Keratinocyte (primary cell): Measurements from ENCODE around the gene RAET1E. TPM values are rescaled to one million over a fixed set of nuclear protein-coding genes. Genes with fewer than 3 reads are reported as not detected.
"Not testable (repeated sequence)": the region's sequence is repeated elsewhere in the genome, so short reads cannot be mapped to it uniquely, and the experiment has no call there.

Experiments
- DNase-seq: peaks from one replicate; pipeline ENCODE4 v3.0.0-alpha.2; 2011; ENCODE audit warnings: low read depth, missing footprints, low spot score
- FAIRE-seq: peaks from 2 replicates; lab custom pipeline; 2011; peaks lifted over from hg19 to GRCh38; lab: Jason Lieb, UNC
- H2AFZ ChIP-seq: 2 replicates; pipeline ENCODE4 v1.6.0; 2012; ENCODE audit warnings: low read length, control low read depth, inconsistent platforms; ENCODE audit not compliant: control insufficient read depth
- H3K27ac ChIP-seq: 2 replicates; pipeline ENCODE4 v1.5.1; 2011; ENCODE audit warnings: low read length; ENCODE audit not compliant: control insufficient read depth, insufficient read depth
- H3K27me3 ChIP-seq: 3 replicates; pipeline ENCODE4 v1.6.0; 2011; ENCODE audit warnings: low read length; ENCODE audit not compliant: control insufficient read depth, insufficient read depth; ENCODE audit errors: extremely low read depth
- H3K36me3 ChIP-seq, 2 experiments: 2 replicates in 1 of 2; 3 replicates in 1 of 2; pipeline ENCODE4 v1.5.1; 2011; ENCODE audit warnings: low read length in 2 of 2, mild to moderate bottlenecking in 1 of 2; ENCODE audit not compliant: control insufficient read depth in 2 of 2, insufficient read depth in 2 of 2; ENCODE audit errors: extremely low read depth in 1 of 2
- H3K4me1 ChIP-seq: 3 replicates; pipeline ENCODE4 v1.5.1; 2011; ENCODE audit warnings: low read length; ENCODE audit not compliant: control insufficient read depth, insufficient read depth; ENCODE audit errors: extremely low read depth
- H3K4me2 ChIP-seq: 3 replicates; pipeline ENCODE4 v1.6.0; 2011; ENCODE audit warnings: low read depth, low read length; ENCODE audit not compliant: control insufficient read depth, insufficient read depth; ENCODE audit errors: extremely low read depth
- H3K4me3 ChIP-seq, 3 experiments: fragments of 200-600 bp in 1 of 3; sonication (generic) in 1 of 3; 2 replicates in 2 of 3; 3 replicates in 1 of 3; pipeline ENCODE4 v1.5.1; 2011 to 2016; ENCODE audit warnings: low read length in 3 of 3, mild to moderate bottlenecking in 3 of 3, control low read depth in 2 of 3, inconsistent platforms in 1 of 3, low read depth in 1 of 3, mixed read lengths in 1 of 3, mixed run types in 1 of 3, moderate library complexity in 1 of 3; ENCODE audit not compliant: control insufficient read depth in 2 of 3, insufficient read depth in 2 of 3; ENCODE audit errors: extremely low read depth in 1 of 3
- H3K79me2 ChIP-seq: 2 replicates; pipeline ENCODE4 v1.6.0; 2012; ENCODE audit warnings: low read length; ENCODE audit not compliant: control insufficient read depth, insufficient read depth
- H3K9ac ChIP-seq: 3 replicates; pipeline ENCODE4 v1.6.0; 2011; ENCODE audit warnings: low read length; ENCODE audit not compliant: control insufficient read depth, insufficient read depth; ENCODE audit errors: extremely low read depth
- H3K9me1 ChIP-seq: 3 replicates; pipeline ENCODE4 v1.6.0; 2011; ENCODE audit warnings: low read length; ENCODE audit not compliant: control insufficient read depth, insufficient read depth; ENCODE audit errors: extremely low read depth
- H3K9me3 ChIP-seq: 2 replicates; pipeline ENCODE4 v1.5.1; 2012; ENCODE audit warnings: low read depth, low read length; ENCODE audit not compliant: control insufficient read depth
- H4K20me1 ChIP-seq: 3 replicates; pipeline ENCODE4 v1.6.0; 2011; ENCODE audit warnings: low read length; ENCODE audit not compliant: control insufficient read depth, insufficient read depth; ENCODE audit errors: extremely low read depth
- EZH2 ChIP-seq: IDR thresholded peaks from one replicate; pipeline ENCODE4 v1.6.1; 2012; ENCODE audit warnings: inconsistent platforms, mild to moderate bottlenecking, low read length, moderate library complexity
- dilution Hi-C: fragments of 300-500 bp; cut with MboI; formaldehyde crosslinking; loops from one replicate; pipeline ENCODE4 v1.7.0; 2020; ENCODE audit warnings: low sequenced_read_pairs; ENCODE audit not compliant: extremely low pct_ligation_motif_present
- polyA plus RNA-seq, 5 experiments: library from polyadenylated mRNA; depleted of rRNA in 3 of 5; stranded (reverse) in 3 of 5; stranded (forward) in 1 of 5; unstranded in 1 of 5; fragments of >200 nt; gene quantifications; 1 replicate in 1 of 5; 2 replicates in 3 of 5; 3 replicates in 1 of 5; pipeline versions ENCODE4 v1.2.1 to v1.2.3, GENCODE V29; 2011 to 2012; ENCODE audit warnings: missing spikeins in 2 of 5, low read depth in 1 of 5, low replicate concordance in 1 of 5
- TF ChIP-seq, protein P1 (sequence below), 3 experiments: IDR thresholded peaks in 1 of 3; conservative IDR thresholded peaks in 1 of 3; optimal IDR thresholded peaks in 1 of 3; 2 replicates in 2 of 3; 3 replicates in 1 of 3; pipeline versions ENCODE3 to v1.5.1; 2011; ENCODE audit warnings: low read length in 3 of 3, mild to moderate bottlenecking in 3 of 3, moderate library complexity in 2 of 3, control low read depth in 1 of 3, inconsistent platforms in 1 of 3; ENCODE audit not compliant: insufficient read depth in 2 of 3; ENCODE audit errors: extremely low read depth in 1 of 3

Gene RAET1E
- polyA plus RNA-seq, 1 donor (not counting 4 experiments of a cell fraction or from before 2014, with no cell fraction given): 14.0 TPM

DNA sequence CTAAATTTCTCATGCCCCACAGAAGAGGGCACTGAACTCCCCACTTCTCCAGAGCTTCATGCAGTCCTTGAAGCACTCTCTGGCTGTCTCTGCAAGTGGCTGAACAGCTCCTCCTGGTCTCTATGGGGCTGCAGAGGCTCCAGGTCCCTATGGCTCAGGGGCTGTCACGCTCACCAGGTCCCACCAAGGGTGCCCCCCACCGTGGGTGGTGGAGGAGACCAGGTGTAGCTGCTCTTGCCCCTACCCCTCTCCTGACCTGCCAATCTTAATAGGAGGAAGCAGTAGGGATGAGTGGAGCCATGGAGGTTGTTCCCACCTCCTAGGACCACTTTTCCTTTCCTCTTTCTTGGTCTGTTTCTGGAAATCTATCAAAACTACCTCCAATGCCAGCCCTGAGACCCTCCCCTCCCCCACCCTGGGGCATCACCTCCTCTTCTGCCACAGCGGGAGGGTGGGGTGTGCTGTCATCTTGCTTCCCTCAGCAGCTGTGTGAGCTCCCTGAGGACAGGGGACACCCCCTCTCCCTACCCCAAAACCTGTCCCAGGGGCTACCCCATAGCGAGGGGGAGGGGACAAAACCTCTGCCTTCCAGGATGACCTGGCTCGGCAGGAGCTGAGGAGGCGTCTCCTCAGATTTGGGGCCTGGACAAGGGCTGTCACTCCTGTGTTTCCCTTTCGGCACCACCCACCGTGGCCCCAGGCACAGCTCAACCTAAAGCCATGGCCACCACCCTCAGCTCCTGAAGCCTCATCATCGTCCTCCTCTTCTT is 12.0 kb upstream of the RAET1E start:
- no peaks in the 10 kb centered on the region for H4K20me1 ChIP-seq
- H3K79me2 ChIP-seq: no peaks in the 10 kb centered on the region
- DNase-seq (no peak), FAIRE-seq (no peak)
- H2AFZ ChIP-seq: no peak overlapping the region
- dilution Hi-C loops: no loop called here
- H3K27ac ChIP-seq: no peak overlapping the region
- TF ChIP-seq, protein P1, sequence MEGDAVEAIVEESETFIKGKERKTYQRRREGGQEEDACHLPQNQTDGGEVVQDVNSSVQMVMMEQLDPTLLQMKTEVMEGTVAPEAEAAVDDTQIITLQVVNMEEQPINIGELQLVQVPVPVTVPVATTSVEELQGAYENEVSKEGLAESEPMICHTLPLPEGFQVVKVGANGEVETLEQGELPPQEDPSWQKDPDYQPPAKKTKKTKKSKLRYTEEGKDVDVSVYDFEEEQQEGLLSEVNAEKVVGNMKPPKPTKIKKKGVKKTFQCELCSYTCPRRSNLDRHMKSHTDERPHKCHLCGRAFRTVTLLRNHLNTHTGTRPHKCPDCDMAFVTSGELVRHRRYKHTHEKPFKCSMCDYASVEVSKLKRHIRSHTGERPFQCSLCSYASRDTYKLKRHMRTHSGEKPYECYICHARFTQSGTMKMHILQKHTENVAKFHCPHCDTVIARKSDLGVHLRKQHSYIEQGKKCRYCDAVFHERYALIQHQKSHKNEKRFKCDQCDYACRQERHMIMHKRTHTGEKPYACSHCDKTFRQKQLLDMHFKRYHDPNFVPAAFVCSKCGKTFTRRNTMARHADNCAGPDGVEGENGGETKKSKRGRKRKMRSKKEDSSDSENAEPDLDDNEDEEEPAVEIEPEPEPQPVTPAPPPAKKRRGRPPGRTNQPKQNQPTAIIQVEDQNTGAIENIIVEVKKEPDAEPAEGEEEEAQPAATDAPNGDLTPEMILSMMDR (optimal IDR thresholded peaks at IDR 0.05 in 1 of 3, IDR thresholded peaks at IDR 0.05 in 1 of 3, conservative IDR thresholded peaks at IDR 0.05 in 1 of 3; ENCODE audit: extremely low read depth in 1 of 3, insufficient read depth in 2 of 3, low read length in 3 of 3): no peak
- TF ChIP-seq EZH2: no peak
- H3K9me3 ChIP-seq: peaks cover 1% of the 10 kb centered on the region
- no peak overlapping the region for H3K4me3 ChIP-seq
- H3K4me2 ChIP-seq: no peak overlapping the region
- no peaks in the 10 kb centered on the region for H3K9me1 ChIP-seq
- H3K27me3 ChIP-seq: no peaks in the 10 kb centered on the region
- no peaks in the 10 kb centered on the region for H3K4me1 ChIP-seq
- no peaks in the 10 kb centered on the region for H3K36me3 ChIP-seq
- no peak overlapping the region for H3K9ac ChIP-seq

DNA sequence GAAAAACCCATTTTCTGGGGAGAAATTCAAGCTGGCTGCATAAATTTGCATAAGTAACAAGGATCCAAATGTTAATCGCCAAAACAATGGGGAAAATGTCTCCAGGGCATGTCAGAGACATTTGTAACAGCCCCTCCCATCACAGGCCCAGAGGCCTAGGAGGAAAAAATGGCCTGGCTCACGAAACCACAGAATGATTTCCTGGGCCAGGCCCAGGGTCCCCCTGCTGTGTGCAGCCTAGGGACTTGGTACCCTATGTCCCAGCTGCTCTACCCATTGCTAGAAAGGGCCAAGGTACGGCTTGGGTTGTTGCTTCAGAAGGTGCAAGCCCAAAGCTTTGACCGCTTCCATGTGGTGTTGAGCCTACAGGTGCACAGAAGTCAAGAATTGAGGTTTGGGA is 10.6 kb upstream of the RAET1E start:
- H3K4me1 ChIP-seq, H3K4me2 ChIP-seq, H3K9me1 ChIP-seq, H3K27ac ChIP-seq, H3K4me3 ChIP-seq, H2AFZ ChIP-seq, FAIRE-seq, DNase-seq, H3K9me3 ChIP-seq, dilution Hi-C loops, H3K9ac ChIP-seq, H3K79me2 ChIP-seq, H3K27me3 ChIP-seq, H4K20me1 ChIP-seq, H3K36me3 ChIP-seq: not testable (repeated sequence)

DNA sequence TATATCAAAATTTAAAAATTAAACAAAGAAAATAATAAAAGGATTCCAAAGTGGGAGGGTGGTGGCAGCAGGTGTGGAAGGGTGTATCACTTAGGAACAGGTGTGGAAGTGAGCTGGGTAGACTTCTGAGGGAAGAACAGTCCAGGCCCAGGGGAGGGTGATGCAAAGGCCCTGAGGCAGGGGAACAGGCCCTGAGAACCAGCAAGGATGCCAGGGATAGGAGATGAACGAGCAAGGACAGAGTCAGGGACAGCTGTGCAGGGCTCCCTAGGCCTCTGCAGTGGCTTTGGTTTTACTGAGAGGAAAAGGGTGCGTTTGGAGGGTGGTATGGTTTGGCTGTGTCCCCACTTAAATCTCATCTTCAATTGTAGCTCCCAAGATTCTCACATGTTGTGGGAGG is 9.4 kb upstream of the RAET1E start:
- Histone ChIP-seq H3K27me3 (no peaks in the 10 kb centered on the region), H3K9me1 (no peaks in the 10 kb centered on the region), H3K36me3 (no peaks in the 10 kb centered on the region), H4K20me1 (no peaks in the 10 kb centered on the region), H3K4me3 (no peak overlapping the region), H3K4me2 (no peak overlapping the region), H2AFZ (no peak overlapping the region), H3K4me1 (no peaks in the 10 kb centered on the region), H3K27ac (no peak overlapping the region), H3K9ac (no peak overlapping the region), H3K79me2 (no peaks in the 10 kb centered on the region), H3K9me3 (peaks cover 1% of the 10 kb centered on the region)
- DNase-seq (no peak), FAIRE-seq (no peak)
- no peak for TF ChIP-seq EZH2
- TF ChIP-seq, protein P1 (optimal IDR thresholded peaks at IDR 0.05 in 1 of 3, IDR thresholded peaks at IDR 0.05 in 1 of 3, conservative IDR thresholded peaks at IDR 0.05 in 1 of 3; ENCODE audit: extremely low read depth in 1 of 3, insufficient read depth in 2 of 3, low read length in 3 of 3): no peak
- dilution Hi-C loops: no loop called here
